Retinal pigment epithelial cell (primary cell): Measurements from ENCODE around the gene C1QA.

Experiments
- DNase-seq: peaks from one replicate; pipeline ENCODE4 v3.0.0-alpha.2; 2010; ENCODE audit warnings: low read depth
- H3K4me3 ChIP-seq: 2 replicates; pipeline ENCODE4 v1.5.1; 2011; ENCODE audit warnings: mild to moderate bottlenecking, low read length, control low read depth, moderate library complexity
- CTCF ChIP-seq: conservative IDR thresholded peaks from 2 replicates; pipeline ENCODE4 v1.5.1; 2011; ENCODE audit warnings: low read depth, low read length, control low read depth, inconsistent platforms

The C1QA gene

GRCh38 chr1:22629886-22630285 lies 6.5 kb upstream of the C1QA start:
- no peak for TF ChIP-seq CTCF
- no peak for DNase-seq
- H3K4me3 ChIP-seq = no peak overlapping the region

GRCh38 chr1:22633697-22634463 lies 2.5 kb upstream of the C1QA start:
- no peak for DNase-seq
- no peak for TF ChIP-seq CTCF
- no peak overlapping the region for H3K4me3 ChIP-seq

- H3K4me3 ChIP-seq = no peak overlapping the region
- no peak for TF ChIP-seq CTCF
- no peak for DNase-seq
Measured at GRCh38 chr1:22635436-22635835, 992 bp upstream of the C1QA start.

- no peak overlapping the region for H3K4me3 ChIP-seq
- TF ChIP-seq CTCF = no peak
- DNase-seq = no peak
Measured at GRCh38 chr1:22636927-22637326, 499 bp downstream of the C1QA start.

GRCh38 chr1:22637907-22638445 lies 1.5 kb downstream of the C1QA start:
- DNase-seq = no peak
- TF ChIP-seq CTCF = no peak
- no peak overlapping the region for H3K4me3 ChIP-seq

- DNase-seq = no peak
- no peak for TF ChIP-seq CTCF
- H3K4me3 ChIP-seq = no peak overlapping the region
Measured at GRCh38 chr1:22638476-22639234, 2.2 kb downstream of the C1QA start.
